Measurements from ENCODE around the gene ZNF213.

ZNF213 gene

DNA sequence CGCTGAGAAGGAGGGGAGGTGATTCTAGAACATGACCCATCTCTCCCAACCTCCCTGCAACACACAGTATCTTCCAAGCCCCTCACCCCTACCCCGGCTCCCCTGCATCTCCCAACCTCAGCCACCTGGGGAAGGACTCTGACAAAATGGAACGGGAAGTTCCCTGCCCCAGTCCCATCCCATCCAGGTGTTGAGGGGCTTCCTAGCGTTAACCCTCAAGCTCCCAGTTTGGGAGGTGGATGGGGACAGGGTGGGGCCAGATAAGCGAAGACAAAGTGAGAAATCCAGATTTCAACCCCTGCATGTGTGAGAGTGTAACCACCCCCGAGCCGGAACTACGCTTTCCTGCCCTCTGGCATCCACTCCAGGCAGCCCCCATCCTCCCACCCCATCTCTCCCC lies 37.6 kb upstream of the ZNF213 start:
- no peak for TF ChIP-seq ZFX (IDR thresholded peaks at IDR 0.05; ENCODE audit: borderline replicate concordance)
- TF ChIP-seq, protein P1, sequence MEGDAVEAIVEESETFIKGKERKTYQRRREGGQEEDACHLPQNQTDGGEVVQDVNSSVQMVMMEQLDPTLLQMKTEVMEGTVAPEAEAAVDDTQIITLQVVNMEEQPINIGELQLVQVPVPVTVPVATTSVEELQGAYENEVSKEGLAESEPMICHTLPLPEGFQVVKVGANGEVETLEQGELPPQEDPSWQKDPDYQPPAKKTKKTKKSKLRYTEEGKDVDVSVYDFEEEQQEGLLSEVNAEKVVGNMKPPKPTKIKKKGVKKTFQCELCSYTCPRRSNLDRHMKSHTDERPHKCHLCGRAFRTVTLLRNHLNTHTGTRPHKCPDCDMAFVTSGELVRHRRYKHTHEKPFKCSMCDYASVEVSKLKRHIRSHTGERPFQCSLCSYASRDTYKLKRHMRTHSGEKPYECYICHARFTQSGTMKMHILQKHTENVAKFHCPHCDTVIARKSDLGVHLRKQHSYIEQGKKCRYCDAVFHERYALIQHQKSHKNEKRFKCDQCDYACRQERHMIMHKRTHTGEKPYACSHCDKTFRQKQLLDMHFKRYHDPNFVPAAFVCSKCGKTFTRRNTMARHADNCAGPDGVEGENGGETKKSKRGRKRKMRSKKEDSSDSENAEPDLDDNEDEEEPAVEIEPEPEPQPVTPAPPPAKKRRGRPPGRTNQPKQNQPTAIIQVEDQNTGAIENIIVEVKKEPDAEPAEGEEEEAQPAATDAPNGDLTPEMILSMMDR (IDR thresholded peaks at IDR 0.05) = no peak
- H3K27ac ChIP-seq = no peak overlapping the region

DNA sequence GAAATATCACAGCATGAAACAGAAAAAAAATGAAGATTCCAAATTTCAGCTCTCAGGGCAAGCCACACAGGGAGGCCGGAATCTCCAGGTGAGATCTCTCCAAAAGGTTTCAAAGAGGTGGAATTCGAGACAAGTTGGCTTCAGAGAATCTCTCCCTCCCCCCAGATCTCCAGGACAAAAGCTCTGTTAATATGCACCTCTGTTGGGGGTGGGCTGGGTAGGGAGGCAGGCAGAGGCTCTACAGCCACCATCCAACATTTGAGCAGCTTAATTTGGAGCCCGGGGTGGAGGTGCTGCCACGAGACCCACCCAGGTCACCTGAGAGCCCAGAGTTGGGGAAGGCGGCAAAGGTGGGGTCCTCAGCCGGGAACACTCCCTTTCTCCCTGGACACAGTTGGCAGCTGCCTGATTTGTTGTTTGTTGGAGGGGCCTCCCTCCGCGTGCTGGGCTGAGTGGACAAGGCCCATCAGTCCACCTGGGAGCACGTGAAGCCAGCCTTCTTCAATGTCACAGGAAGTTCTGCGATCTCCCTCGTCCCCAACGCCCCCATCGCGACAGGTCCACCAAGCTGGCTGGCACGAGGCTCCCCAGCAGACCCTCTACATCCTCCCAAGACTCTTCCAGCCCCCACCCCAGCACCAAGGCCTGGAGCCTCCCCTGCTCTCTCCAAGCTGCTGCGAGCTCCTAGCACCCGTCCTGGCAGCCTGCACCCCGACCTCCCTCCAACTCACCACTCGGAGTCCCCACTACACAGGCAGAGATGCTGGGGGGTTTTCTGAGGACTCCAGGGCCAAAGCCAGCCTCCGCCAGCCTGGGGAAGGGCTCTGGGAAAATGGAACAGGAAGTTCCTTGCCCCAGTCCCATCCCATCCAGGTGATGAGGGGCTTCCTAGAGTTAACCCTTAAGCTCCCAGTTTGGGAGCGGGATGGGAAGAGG lies 36.1 kb upstream of the ZNF213 start, which contains the start of gene ZSCAN10:
Gene ZSCAN10, minus strand, starts transcription at position 836 of the 936 bp plus-strand sequence. CDS start 6,357 bp downstream, outside the sequence.
- H3K27ac ChIP-seq = peak within 1 kb of the TSS; percentile 43

DNA sequence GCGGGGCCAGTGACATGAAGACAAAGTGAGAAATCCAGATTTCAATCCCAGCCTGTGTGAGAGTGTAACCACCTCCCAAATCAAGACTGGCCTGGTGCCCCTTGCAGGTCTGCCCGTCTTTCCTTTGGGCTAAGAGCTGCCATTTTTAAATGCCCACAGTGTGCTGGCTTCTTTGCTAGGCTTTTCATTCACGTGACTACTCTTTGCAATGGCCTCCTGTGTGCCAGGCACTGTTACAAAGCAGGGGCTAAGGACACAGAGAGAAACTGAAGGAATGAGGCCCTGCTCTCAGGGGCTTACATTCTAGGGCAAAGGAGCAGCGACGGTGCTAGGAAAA lies 35.5 kb upstream of the ZNF213 start:
- H3K27ac ChIP-seq = no peak overlapping the region
- TF ChIP-seq, protein P1 (IDR thresholded peaks at IDR 0.05) = no peak
- TF ChIP-seq ZFX (IDR thresholded peaks at IDR 0.05; ENCODE audit: borderline replicate concordance) = no peak

More for the DNA sequence above, 36.1 kb upstream of the ZNF213 start, which contains the start of gene ZSCAN10:
- TF ChIP-seq, protein P1 (IDR thresholded peaks at IDR 0.05) = no peak
- no peak for TF ChIP-seq ZFX (IDR thresholded peaks at IDR 0.05; ENCODE audit: borderline replicate concordance)

DNA sequence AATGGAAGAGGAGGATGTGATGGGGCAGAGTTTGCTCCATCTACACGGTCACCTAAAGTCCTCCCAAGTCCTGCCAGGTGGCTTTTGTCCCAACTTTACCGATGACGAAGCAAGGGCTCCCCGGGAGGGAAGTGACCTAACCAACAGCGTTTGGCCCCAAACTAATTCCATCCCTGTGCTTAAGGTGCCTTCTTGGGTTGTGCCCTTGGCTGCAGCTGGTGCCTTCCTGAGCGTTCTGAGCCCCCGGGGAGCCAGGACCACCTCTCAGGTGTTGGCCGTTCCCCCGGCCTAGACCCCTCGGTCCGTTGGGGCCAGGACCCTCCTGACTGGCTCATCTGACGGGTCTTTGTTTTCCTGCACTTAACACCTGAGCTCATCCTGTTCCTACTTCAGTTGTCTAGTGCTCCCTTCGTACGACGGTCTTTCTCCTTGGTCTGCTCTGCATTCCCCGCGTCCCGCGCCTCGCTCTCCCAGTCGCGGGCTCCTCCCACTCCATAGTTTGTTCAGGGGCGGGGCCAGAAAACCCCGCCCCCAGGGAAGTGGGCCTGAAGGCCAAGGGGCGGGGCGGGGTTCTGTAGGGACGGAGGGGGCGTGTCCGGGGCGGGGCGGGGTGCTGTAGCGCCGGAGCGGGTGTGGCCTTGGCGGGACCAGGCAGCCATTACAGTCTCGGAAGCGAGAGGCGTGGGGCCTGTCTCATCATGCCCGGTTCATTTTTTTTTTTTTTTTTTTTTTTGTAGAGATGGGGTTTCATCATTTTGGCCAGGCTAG lies 34.9 kb upstream of the ZNF213 start:
- H3K27ac ChIP-seq = peak overlapping the region; percentile 43
- TF ChIP-seq ZFX (IDR thresholded peaks at IDR 0.05; ENCODE audit: borderline replicate concordance) = no peak
- TF ChIP-seq, protein P1 (IDR thresholded peaks at IDR 0.05) = no peak

DNA sequence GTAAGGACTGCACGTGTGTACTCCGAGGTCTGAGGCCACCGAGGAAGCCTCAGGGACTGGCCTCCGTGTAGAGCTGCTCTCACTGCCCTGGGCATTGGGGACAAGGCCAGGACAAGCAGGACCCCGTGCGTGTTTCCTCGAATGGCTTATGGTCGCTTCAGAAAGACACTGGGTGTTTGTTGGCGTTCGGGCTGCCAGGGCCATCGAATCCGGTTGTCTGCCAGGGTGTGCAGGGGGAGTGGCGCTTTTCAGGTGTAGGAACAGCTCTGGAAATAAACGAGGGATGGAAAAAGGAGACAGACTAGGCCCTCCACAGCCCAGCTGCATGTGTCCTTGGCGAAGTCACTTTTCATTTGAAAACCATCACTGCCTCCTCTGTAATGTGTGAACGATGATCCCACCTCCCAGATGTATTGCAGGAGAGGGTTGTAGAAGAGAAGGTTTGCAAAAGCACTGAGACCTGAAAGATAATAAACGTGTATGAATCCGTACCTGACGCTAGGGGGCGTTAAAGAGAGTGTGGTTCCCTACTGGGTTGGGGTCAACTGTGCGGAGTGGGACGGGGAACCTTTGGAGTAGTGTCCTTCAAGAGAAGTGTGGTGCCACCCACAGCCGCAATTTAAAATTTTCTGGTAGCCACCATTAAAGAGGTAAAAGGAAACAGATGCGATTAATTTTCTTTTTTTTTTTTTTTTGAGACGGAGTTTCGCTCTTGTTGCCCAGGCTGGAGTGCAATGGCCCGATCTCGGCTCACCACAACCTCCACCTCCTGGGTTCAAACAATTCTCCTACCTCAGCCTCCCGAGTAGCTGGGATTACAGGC lies 33.6 kb upstream of the ZNF213 start:
- TF ChIP-seq ZFX (IDR thresholded peaks at IDR 0.05; ENCODE audit: borderline replicate concordance) = no peak
- TF ChIP-seq, protein P1 (IDR thresholded peaks at IDR 0.05) = peak; percentile 87
- H3K27ac ChIP-seq = peak overlapping the region; percentile 43

DNA sequence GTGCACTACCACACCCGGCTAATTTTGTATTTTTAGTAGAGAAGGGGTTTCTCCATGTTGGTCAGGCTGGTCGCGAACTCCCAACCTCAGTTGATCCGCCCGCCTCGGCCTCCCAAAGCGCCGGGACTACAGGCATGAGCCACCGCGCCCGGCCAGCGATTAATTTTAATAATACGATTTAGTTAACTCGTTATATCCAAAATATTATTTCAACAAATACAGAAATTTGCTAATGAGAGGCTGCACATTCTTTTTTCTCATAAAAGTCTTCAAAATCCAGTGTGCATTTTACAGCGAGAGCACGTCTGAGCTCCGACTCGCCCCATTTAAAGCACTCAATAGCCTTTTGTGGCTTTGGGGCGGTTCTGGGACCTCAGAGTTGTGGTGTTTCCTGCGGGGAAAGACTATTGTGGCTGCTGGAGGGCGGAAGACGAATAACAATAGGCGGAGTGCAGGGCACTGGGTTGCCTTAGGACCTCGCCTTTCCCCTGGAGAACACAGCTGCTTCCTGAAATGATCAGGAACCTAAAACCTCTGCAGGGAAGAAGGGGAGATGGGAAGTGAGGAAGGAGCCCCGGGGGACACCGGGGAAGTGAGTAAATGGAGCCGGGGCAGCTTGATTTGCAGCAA lies 32.9 kb upstream of the ZNF213 start:
- no peak for TF ChIP-seq ZFX (IDR thresholded peaks at IDR 0.05; ENCODE audit: borderline replicate concordance)
- TF ChIP-seq, protein P1 (IDR thresholded peaks at IDR 0.05) = no peak
- H3K27ac ChIP-seq = no peak overlapping the region

All from 22Rv1 (cell line).